A549 (cell line): Measurements from ENCODE around the gene CHURC1.

Source experiments
- CEBPB ChIP-seq, 2 experiments: fragments of >200 bp in 1 of 2; sonication (Bioruptor Twin) in 1 of 2; formaldehyde crosslinking in 1 of 2; IDR thresholded peaks; 2 replicates each; pipeline ENCODE4 v1.6.1; 2012 to 2016
- CHD2 ChIP-seq: fragments of 150-350 bp; IDR thresholded peaks from 2 replicates; pipeline ENCODE4 v1.6.1; 2014; ENCODE audit warnings: low read length; ENCODE audit not compliant: partially characterized antibody
- FOSB ChIP-seq: fragments of 250-450 bp; sonication (Bioruptor Pico); IDR thresholded peaks from 2 replicates; pipeline ENCODE4 v1.5.0; 2020; ENCODE audit warnings: mild to moderate bottlenecking, moderate library complexity
- MAFK ChIP-seq: fragments of 450-650 bp; IDR thresholded peaks from 2 replicates; pipeline ENCODE4 v1.6.1; 2014; ENCODE audit not compliant: partially characterized antibody
- MAX ChIP-seq: IDR thresholded peaks from 2 replicates; pipeline ENCODE4 v1.6.1; 2012
- MAZ ChIP-seq: fragments of 150-350 bp; IDR thresholded peaks from 2 replicates; pipeline ENCODE4 v1.6.1; 2014; ENCODE audit warnings: antibody characterized with exemption, low read depth, low read length, borderline replicate concordance
- NR3C1 ChIP-seq: fragments of >200 bp; sonication (Bioruptor Twin); formaldehyde crosslinking; IDR thresholded peaks from 3 replicates; pipeline ENCODE4 v1.6.1; 2017
- PHF8 ChIP-seq: fragments of 200-600 bp; sonication (generic); IDR thresholded peaks from 2 replicates; pipeline ENCODE4 v1.6.1; 2016; ENCODE audit warnings: low read depth, mild to moderate bottlenecking, antibody characterized with exemption, moderate library complexity, borderline replicate concordance
- POLR2A ChIP-seq: IDR thresholded peaks from 2 replicates; pipeline ENCODE4 v1.6.1; 2012; ENCODE audit warnings: mild to moderate bottlenecking, low read length
- RAD21 ChIP-seq, 2 experiments: fragments of >200 bp in 1 of 2; sonication (Bioruptor Twin) in 1 of 2; formaldehyde crosslinking in 1 of 2; IDR thresholded peaks in 1 of 2; conservative IDR thresholded peaks in 1 of 2; 2 replicates in 1 of 2; 3 replicates in 1 of 2; pipeline ENCODE4 v1.6.1; 2012 to 2018; ENCODE audit warnings: inconsistent platforms in 1 of 2
- USF2 ChIP-seq: fragments of 450-650 bp; IDR thresholded peaks from 2 replicates; pipeline ENCODE4 v1.6.1; 2014; ENCODE audit warnings: antibody characterized with exemption
- TF ChIP-seq, protein P1 (sequence below): fragments of >200 bp; sonication (Bioruptor Twin); formaldehyde crosslinking; IDR thresholded peaks from 3 replicates; pipeline ENCODE4 v1.5.1; 2016
- TF ChIP-seq, protein P2 (sequence below): fragments of 200-600 bp; sonication (generic); IDR thresholded peaks from 2 replicates; pipeline ENCODE4 v1.6.1; 2016; ENCODE audit warnings: antibody characterized with exemption, mild to moderate bottlenecking, moderate library complexity

- TF ChIP-seq NR3C1 = no peak
- TF ChIP-seq CEBPB (IDR thresholded peaks at IDR 0.05) = no peak
- no peak for TF ChIP-seq USF2
- TF ChIP-seq FOSB (CRISPR knock-in tag) = no peak
- TF ChIP-seq, protein P1, sequence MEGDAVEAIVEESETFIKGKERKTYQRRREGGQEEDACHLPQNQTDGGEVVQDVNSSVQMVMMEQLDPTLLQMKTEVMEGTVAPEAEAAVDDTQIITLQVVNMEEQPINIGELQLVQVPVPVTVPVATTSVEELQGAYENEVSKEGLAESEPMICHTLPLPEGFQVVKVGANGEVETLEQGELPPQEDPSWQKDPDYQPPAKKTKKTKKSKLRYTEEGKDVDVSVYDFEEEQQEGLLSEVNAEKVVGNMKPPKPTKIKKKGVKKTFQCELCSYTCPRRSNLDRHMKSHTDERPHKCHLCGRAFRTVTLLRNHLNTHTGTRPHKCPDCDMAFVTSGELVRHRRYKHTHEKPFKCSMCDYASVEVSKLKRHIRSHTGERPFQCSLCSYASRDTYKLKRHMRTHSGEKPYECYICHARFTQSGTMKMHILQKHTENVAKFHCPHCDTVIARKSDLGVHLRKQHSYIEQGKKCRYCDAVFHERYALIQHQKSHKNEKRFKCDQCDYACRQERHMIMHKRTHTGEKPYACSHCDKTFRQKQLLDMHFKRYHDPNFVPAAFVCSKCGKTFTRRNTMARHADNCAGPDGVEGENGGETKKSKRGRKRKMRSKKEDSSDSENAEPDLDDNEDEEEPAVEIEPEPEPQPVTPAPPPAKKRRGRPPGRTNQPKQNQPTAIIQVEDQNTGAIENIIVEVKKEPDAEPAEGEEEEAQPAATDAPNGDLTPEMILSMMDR = no peak
- no peak for TF ChIP-seq RAD21 (conservative IDR thresholded peaks at IDR 0.05 in 1 of 2, IDR thresholded peaks at IDR 0.05 in 1 of 2)
- no peak for TF ChIP-seq MAZ
- TF ChIP-seq POLR2A = no peak
- TF ChIP-seq PHF8 = no peak
- TF ChIP-seq MAX = no peak
- TF ChIP-seq CHD2 = no peak
- TF ChIP-seq MAFK = no peak
- TF ChIP-seq, protein P2, sequence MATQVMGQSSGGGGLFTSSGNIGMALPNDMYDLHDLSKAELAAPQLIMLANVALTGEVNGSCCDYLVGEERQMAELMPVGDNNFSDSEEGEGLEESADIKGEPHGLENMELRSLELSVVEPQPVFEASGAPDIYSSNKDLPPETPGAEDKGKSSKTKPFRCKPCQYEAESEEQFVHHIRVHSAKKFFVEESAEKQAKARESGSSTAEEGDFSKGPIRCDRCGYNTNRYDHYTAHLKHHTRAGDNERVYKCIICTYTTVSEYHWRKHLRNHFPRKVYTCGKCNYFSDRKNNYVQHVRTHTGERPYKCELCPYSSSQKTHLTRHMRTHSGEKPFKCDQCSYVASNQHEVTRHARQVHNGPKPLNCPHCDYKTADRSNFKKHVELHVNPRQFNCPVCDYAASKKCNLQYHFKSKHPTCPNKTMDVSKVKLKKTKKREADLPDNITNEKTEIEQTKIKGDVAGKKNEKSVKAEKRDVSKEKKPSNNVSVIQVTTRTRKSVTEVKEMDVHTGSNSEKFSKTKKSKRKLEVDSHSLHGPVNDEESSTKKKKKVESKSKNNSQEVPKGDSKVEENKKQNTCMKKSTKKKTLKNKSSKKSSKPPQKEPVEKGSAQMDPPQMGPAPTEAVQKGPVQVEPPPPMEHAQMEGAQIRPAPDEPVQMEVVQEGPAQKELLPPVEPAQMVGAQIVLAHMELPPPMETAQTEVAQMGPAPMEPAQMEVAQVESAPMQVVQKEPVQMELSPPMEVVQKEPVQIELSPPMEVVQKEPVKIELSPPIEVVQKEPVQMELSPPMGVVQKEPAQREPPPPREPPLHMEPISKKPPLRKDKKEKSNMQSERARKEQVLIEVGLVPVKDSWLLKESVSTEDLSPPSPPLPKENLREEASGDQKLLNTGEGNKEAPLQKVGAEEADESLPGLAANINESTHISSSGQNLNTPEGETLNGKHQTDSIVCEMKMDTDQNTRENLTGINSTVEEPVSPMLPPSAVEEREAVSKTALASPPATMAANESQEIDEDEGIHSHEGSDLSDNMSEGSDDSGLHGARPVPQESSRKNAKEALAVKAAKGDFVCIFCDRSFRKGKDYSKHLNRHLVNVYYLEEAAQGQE = no peak
These were observed 48.3 kb upstream of the CHURC1 start for GRCh38 chr14:64865992-64866391.
